Measurements from ENCODE around the gene TARS3. TPM values are rescaled to one million over a fixed set of nuclear protein-coding genes. Genes with fewer than 3 reads are reported as not detected.

The TARS3 gene
- total and polyA plus RNA-seq, 8 donors: 4.4 to 9.3 (median 7.4) TPM

DNA sequence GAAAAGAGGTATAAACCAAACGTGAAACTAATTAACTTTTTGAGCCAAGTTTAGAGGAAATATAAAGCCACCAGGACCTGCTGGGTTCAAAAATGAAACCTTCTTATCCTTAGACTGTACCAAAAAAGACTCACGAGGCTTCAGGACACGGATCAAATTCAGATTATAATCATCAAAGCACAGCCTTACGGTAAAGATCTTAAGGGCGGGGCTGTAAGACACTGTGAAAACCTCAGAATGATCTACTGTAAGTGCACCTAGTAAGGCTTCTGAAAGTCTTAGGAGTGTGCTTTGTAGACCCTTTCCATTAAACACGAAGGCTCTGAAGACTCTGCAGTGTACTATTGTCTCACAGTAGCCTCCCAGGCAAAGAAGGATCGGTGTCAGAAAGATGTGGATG is 26.8 kb downstream of the TARS3 start:
- H3K9me3 ChIP-seq: no peaks in the 10 kb centered on the region
- no peaks in the 10 kb centered on the region for H3K27me3 ChIP-seq
- DNase-seq (no peak), FAIRE-seq (no peak), ATAC-seq (no peak)
- intact Hi-C loops (cut with DNase I): no loop called here
- no peaks in the 10 kb centered on the region for H3K4me1 ChIP-seq
- WGBS, 2 donors: 91 to 96% methylated on average over 7 of the region's 7 CpGs
- no peak overlapping the region for H3K4me3 ChIP-seq
- peaks cover 0 to 64% (median 14%) of the 10 kb centered on the region in 3 donors for H3K36me3 ChIP-seq
- H3K27ac ChIP-seq: no peak overlapping the region
- TF ChIP-seq, protein P1, sequence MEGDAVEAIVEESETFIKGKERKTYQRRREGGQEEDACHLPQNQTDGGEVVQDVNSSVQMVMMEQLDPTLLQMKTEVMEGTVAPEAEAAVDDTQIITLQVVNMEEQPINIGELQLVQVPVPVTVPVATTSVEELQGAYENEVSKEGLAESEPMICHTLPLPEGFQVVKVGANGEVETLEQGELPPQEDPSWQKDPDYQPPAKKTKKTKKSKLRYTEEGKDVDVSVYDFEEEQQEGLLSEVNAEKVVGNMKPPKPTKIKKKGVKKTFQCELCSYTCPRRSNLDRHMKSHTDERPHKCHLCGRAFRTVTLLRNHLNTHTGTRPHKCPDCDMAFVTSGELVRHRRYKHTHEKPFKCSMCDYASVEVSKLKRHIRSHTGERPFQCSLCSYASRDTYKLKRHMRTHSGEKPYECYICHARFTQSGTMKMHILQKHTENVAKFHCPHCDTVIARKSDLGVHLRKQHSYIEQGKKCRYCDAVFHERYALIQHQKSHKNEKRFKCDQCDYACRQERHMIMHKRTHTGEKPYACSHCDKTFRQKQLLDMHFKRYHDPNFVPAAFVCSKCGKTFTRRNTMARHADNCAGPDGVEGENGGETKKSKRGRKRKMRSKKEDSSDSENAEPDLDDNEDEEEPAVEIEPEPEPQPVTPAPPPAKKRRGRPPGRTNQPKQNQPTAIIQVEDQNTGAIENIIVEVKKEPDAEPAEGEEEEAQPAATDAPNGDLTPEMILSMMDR (IDR thresholded peaks at IDR 0.05): no peak

DNA sequence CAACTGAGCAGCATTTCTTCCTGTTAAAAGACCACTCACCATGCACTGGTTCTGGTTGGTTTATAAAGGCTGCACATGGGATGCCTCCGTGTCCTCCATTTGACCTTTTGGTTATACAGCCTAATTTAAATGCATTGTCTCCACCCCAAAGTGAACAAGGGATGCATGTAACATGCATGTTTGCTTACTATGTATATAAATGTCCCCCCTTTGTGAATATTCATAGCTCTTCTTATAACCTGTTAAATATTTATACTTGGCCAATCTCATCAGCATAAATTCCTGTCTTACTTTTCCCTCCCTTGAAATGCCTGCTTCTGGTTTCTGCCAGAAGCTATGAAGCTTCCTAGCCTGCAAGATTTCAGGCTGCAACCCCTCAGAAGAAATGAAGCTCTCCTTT is 27.4 kb downstream of the TARS3 start:
- Histone ChIP-seq H3K27ac (no peak overlapping the region), H3K27me3 (no peaks in the 10 kb centered on the region), H3K4me1 (no peaks in the 10 kb centered on the region), H3K9me3 (no peaks in the 10 kb centered on the region), H3K4me3 (no peak overlapping the region), H3K36me3 (peaks cover 0 to 58% (median 14%) of the 10 kb centered on the region in 3 donors)
- ATAC-seq (no peak), DNase-seq (no peak), FAIRE-seq (no peak)
- intact Hi-C loops (cut with DNase I): no loop called here
- TF ChIP-seq, protein P1 (IDR thresholded peaks at IDR 0.05): no peak
- 95 to 100% methylated on average over 1 of the region's 1 CpG for WGBS, 2 donors

DNA sequence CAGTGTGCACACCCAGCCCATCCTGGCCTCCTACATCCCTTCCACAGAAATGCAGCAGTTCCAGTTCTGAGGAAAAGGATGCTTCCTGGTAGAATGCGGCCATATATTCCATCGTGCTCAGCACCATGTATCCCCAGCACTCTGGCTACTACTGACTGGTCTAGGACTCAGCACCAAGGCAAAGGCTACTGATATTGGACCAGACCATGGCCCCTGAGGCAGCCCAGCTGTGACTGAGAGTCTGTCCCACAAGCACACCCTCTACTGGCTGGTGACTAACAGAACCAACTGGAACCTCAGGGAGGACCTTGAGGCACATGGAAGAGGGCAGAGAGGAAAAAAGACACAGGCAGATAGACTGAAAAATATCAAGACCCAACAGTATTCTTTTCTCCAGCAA is 30.0 kb downstream of the TARS3 start:
- 93 to 96% methylated on average over 2 of the region's 2 CpGs for WGBS, 2 donors
- Histone ChIP-seq H3K27ac (no peak overlapping the region), H3K4me1 (no peaks in the 10 kb centered on the region), H3K9me3 (no peaks in the 10 kb centered on the region), H3K27me3 (no peaks in the 10 kb centered on the region), H3K4me3 (no peak overlapping the region), H3K36me3 (peaks cover 0 to 32% (median 5%) of the 10 kb centered on the region in 3 donors)
- ATAC-seq (no peak), FAIRE-seq (no peak), DNase-seq (no peak)
- intact Hi-C loops (cut with DNase I): no loop called here
- TF ChIP-seq, protein P1 (IDR thresholded peaks at IDR 0.05): no peak

DNA sequence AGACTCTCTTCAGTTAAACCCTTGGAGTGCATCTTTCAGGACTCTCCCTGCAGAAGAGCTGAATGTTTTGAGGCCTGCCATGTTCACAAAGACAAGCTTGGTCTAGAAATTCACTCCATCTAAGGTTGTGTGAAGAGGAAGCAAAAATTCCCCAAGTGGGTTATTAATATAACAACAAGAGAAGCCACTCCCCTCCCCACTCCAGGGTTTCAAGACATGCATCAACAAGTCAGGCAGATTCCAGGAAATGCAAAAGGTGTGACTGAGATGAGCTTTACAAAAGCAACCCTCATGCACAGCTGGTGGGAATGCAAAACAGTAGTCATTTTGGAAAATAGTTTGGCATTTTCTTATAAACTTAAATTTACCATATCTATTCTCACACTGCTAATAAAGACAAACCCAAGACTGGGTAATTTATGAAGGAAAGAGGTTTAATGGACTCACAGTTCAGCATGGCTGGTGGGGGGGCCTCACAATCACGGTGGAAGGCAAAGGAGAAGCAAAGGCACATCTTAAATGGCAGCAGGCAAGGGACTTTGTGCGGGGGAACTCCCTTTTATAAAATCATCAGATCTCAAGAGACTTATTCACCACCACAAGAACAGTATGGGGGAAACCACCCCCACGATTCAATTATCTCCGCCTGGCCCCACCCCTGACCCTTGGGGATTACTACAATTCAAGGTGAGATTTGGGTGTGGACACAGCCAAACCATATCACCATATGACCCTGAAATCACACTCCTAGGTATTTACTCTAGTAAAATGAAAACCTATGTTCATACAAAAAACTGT is 31.3 kb downstream of the TARS3 start:
- FAIRE-seq (no peak), ATAC-seq (no peak), DNase-seq (no peak)
- TF ChIP-seq, protein P1 (IDR thresholded peaks at IDR 0.05): no peak
- Histone ChIP-seq H3K4me3 (no peak overlapping the region), H3K27ac (no peak overlapping the region), H3K4me1 (no peaks in the 10 kb centered on the region), H3K9me3 (no peaks in the 10 kb centered on the region), H3K27me3 (no peaks in the 10 kb centered on the region), H3K36me3 (peaks cover 0 to 20% (median 0%) of the 10 kb centered on the region in 3 donors)
- 95 to 96% methylated on average over 4 of the region's 4 CpGs for WGBS, 2 donors
- intact Hi-C loops (cut with DNase I): no loop called here

DNA sequence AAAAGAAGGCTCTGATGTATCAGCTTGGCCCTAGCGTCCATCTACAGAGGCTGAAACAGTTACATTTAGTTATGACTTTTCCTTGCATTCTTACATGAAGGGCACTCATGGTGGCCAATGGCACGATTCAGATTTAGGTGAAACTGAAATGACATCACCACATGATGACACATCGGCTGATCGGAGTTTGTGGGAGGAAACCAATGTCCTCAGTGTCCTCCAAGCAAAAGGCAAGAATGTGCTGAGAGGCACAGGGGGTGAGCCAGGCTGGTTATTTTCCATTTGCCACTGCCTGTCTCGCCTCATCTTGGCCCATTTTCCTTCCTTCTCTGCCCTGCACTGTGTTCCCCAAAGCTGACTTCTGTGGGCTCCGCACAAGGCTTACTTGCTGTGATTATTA is 34.4 kb downstream of the TARS3 start:
- H3K36me3 ChIP-seq: peaks cover 0 to 8% (median 0%) of the 10 kb centered on the region in 3 donors
- no peaks in the 10 kb centered on the region for H3K27me3 ChIP-seq
- no peaks in the 10 kb centered on the region for H3K4me1 ChIP-seq
- DNase-seq (no peak), ATAC-seq (no peak), FAIRE-seq (no peak)
- intact Hi-C loops (cut with DNase I): no loop called here
- no peaks in the 10 kb centered on the region for H3K9me3 ChIP-seq
- no peak overlapping the region for H3K27ac ChIP-seq
- 95 to 98% methylated on average over 6 of the region's 6 CpGs for WGBS, 2 donors
- no peak overlapping the region for H3K4me3 ChIP-seq
- TF ChIP-seq, protein P1 (IDR thresholded peaks at IDR 0.05): no peak

All from pancreas (tissue), 10 donors.